PC-3 (cell line): ENCODE results near the gene IL3. TPM values are rescaled to one million over a fixed set of nuclear protein-coding genes. Genes with fewer than 3 reads are reported as not detected.

Experiments used
- ATAC-seq: fragments of 200-7000 bp; cut with Tn5 transposase; 2 replicates; pipeline ENCODE4 v1.9.1; 2020; ENCODE audit warnings: mild to moderate bottlenecking, moderate library complexity
- BruUV-seq: library from RNA; stranded (reverse); fragments of 400-500 nt; replicated peaks from 2 replicates; lab custom pipeline; 2021; lab: Mats Ljungman, UMichigan
- CTCF ChIA-PET: fragments of 300-600 bp; sonication (Branson Sonifier 250); formaldehyde crosslinking; loops from one replicate; lab custom pipeline; 2022; ENCODE audit warnings: antibody characterized with exemption; lab: Charles Lee
- POLR2A ChIA-PET: fragments of 300-600 bp; sonication (Branson Sonifier 250); formaldehyde crosslinking; loops from one replicate; lab custom pipeline; 2022; ENCODE audit warnings: antibody characterized with exemption; ENCODE audit not compliant: unreplicated experiment; lab: Charles Lee
- DNase-seq: peaks from one replicate; pipeline ENCODE4 v3.0.0-alpha.2; 2015
- H2AFZ ChIP-seq: fragments of 300-600 bp; sonication (generic); 2 replicates; pipeline ENCODE4 v1.6.0; 2016; ENCODE audit warnings: antibody characterized with exemption, low read length
- H3F3A ChIP-seq: fragments of 300-600 bp; sonication (generic); one replicate; pipeline ENCODE4 v1.6.0; 2017; ENCODE audit warnings: antibody characterized with exemption, low read length, control low read depth, mild to moderate bottlenecking; ENCODE audit not compliant: unreplicated experiment
- H3K27ac ChIP-seq: fragments of 300-600 bp; sonication (generic); 2 replicates; pipeline ENCODE4 v1.5.1; 2016; ENCODE audit warnings: mild to moderate bottlenecking, low read length
- H3K27me3 ChIP-seq: fragments of 300-600 bp; sonication (generic); 2 replicates; pipeline ENCODE4 v1.6.1; 2016; ENCODE audit warnings: low read length, mixed read lengths
- H3K36me3 ChIP-seq: fragments of 300-600 bp; sonication (generic); 2 replicates; pipeline ENCODE4 v1.6.1; 2016; ENCODE audit warnings: low read depth, mixed run types, low read length, mixed read lengths
- H3K4me1 ChIP-seq: fragments of 300-600 bp; sonication (generic); 2 replicates; pipeline ENCODE4 v1.5.1; 2016; ENCODE audit warnings: low read length; ENCODE audit not compliant: insufficient read depth
- H3K4me2 ChIP-seq: fragments of 300-600 bp; sonication (generic); 2 replicates; pipeline ENCODE4 v1.6.0; 2016; ENCODE audit warnings: low read length
- H3K4me3 ChIP-seq: fragments of 300-600 bp; sonication (generic); 2 replicates; pipeline ENCODE4 v1.5.1; 2016; ENCODE audit warnings: mild to moderate bottlenecking, low read length, mixed read lengths
- H3K79me2 ChIP-seq: fragments of 300-600 bp; sonication (generic); 2 replicates; pipeline ENCODE4 v1.6.1; 2017; ENCODE audit warnings: low read length, mixed read lengths
- H3K9ac ChIP-seq: fragments of 300-600 bp; sonication (generic); 2 replicates; pipeline ENCODE4 v1.6.0; 2016; ENCODE audit warnings: mild to moderate bottlenecking, low read length
- H3K9me2 ChIP-seq: fragments of 300-600 bp; sonication (generic); replicated peaks from 2 replicates; pipeline ENCODE4 v1.6.1; 2016; ENCODE audit warnings: mixed run types, low read length, mixed read lengths
- H3K9me3 ChIP-seq: fragments of 300-600 bp; sonication (generic); 2 replicates; pipeline ENCODE4 v1.6.1; 2016; ENCODE audit warnings: low read length, mixed read lengths
- H4K20me1 ChIP-seq: fragments of 300-600 bp; sonication (generic); 2 replicates; pipeline ENCODE4 v1.6.1; 2016; ENCODE audit warnings: low read length, mixed read lengths
- CTCF ChIP-seq: fragments of 300-600 bp; sonication (generic); conservative IDR thresholded peaks from 2 replicates; pipeline ENCODE4 v1.5.1; 2017; ENCODE audit warnings: antibody characterized with exemption, low read depth, mild to moderate bottlenecking, low read length
- EZH2 ChIP-seq: fragments of 300-600 bp; sonication (generic); IDR thresholded peaks from one replicate; pipeline ENCODE4 v1.6.1; 2017; ENCODE audit warnings: antibody characterized with exemption, mild to moderate bottlenecking, low read length; ENCODE audit not compliant: unreplicated experiment
- EZH2phosphoT487 ChIP-seq: fragments of 300-600 bp; sonication (generic); IDR thresholded peaks from 2 replicates; pipeline ENCODE4 v1.6.1; 2018; ENCODE audit warnings: mild to moderate bottlenecking, antibody characterized with exemption, low read length, borderline replicate concordance
- intact Hi-C: fragments of 100-400 bp; cut with micrococcal nuclease; formaldehyde crosslinking; loops from 2 replicates; pipeline ENCODE4 v1.9.0; 2023
- total RNA-seq: library from RNA; depleted of rRNA; stranded (reverse); fragments of >200 nt; gene quantifications from 2 replicates; pipeline ENCODE4 v1.2.3, GENCODE V29; 2014

Gene IL3
- total RNA-seq, 1 experiment from 2014 or later, result not detected

- Histone ChIP-seq H3K79me2 (no peaks in the 10 kb centered on the region), H3K4me3 (no peak overlapping the region), H3K36me3 (no peaks in the 10 kb centered on the region), H3K27ac (no peak overlapping the region), H3K9me2 (no peaks in the 10 kb centered on the region), H3K9ac (no peak overlapping the region), H3K27me3 (no peaks in the 10 kb centered on the region), H3K4me2 (no peak overlapping the region), H4K20me1 (no peaks in the 10 kb centered on the region), H3K9me3 (no peaks in the 10 kb centered on the region), H3K4me1 (peaks cover 57% of the 10 kb centered on the region), H2AFZ (no peak overlapping the region), H3F3A (peaks cover 6% of the 10 kb centered on the region)
- intact Hi-C loops, result no loop called here
- DNase-seq (no peak), ATAC-seq (no peak)
- TF ChIP-seq EZH2 (no peak), EZH2phosphoT487 (no peak), CTCF (no peak)
- CTCF ChIA-PET, result no interaction called here
- POLR2A ChIA-PET, result no interaction called here
- no TSS peak for BruUV-seq
Observed at GRCh38 chr5:132099905-132100304, 39.5 kb downstream of the IL3 start.

- no peak for DNase-seq
- TF ChIP-seq EZH2, result no peak
Observed at GRCh38 chr5:132100672-132101261, 40.3 kb downstream of the IL3 start.

GRCh38 chr5:132101385-132101880, 41.0 kb downstream of the IL3 start:
- CTCF ChIA-PET, result no interaction called here
- intact Hi-C loops, result no loop called here

More at GRCh38 chr5:132100672-132101261, 40.3 kb downstream of the IL3 start:
- H3K79me2 ChIP-seq, result no peaks in the 10 kb centered on the region
- H3K36me3 ChIP-seq, result no peaks in the 10 kb centered on the region
- no peak overlapping the region for H3K27ac ChIP-seq
- ChIA-PET CTCF (no interaction called here), POLR2A (no interaction called here)
- no peak for ATAC-seq
- peaks cover 6% of the 10 kb centered on the region for H3F3A ChIP-seq
- no TSS peak for BruUV-seq
- H3K27me3 ChIP-seq, result no peaks in the 10 kb centered on the region
- no peak overlapping the region; the same call in 1 of the 2 replicates for H3K9ac ChIP-seq
- H3K9me2 ChIP-seq, result no peaks in the 10 kb centered on the region
- no peak overlapping the region for H3K4me2 ChIP-seq
- H3K9me3 ChIP-seq, result no peaks in the 10 kb centered on the region
- no peak overlapping the region for H2AFZ ChIP-seq
- H3K4me1 ChIP-seq, result peaks cover 52% of the 10 kb centered on the region
- H4K20me1 ChIP-seq, result no peaks in the 10 kb centered on the region
- intact Hi-C loops, result no loop called here
- H3K4me3 ChIP-seq, result no peak overlapping the region

More at GRCh38 chr5:132101385-132101880, 41.0 kb downstream of the IL3 start:
- Histone ChIP-seq H3K36me3 (no peaks in the 10 kb centered on the region), H3K4me1 (peaks cover 50% of the 10 kb centered on the region), H3K79me2 (no peaks in the 10 kb centered on the region), H3K4me3 (no peak overlapping the region), H3K4me2 (no peak overlapping the region; the same call in 1 of the 2 replicates), H3K27me3 (no peaks in the 10 kb centered on the region), H3K9me2 (no peaks in the 10 kb centered on the region), H4K20me1 (no peaks in the 10 kb centered on the region), H3K27ac (peak overlapping the region; percentile 96), H3F3A (peaks cover 6% of the 10 kb centered on the region), H3K9me3 (no peaks in the 10 kb centered on the region), H2AFZ (no peak overlapping the region), H3K9ac (peak overlapping the region; percentile 51)
- no peak for TF ChIP-seq EZH2phosphoT487
- no TSS peak for BruUV-seq
- POLR2A ChIA-PET, result no interaction called here
- ATAC-seq (no peak), DNase-seq (no peak)
